HCT116 (cell line): ENCODE results near the gene NR4A1. TPM values are rescaled to one million over a fixed set of nuclear protein-coding genes. Genes with fewer than 3 reads are reported as not detected.

Experiments used
- ATAC-seq: fragments of 200-7000 bp; cut with Tn5 transposase; 2 replicates; pipeline ENCODE4 v1.9.1; 2020; ENCODE audit warnings: mild to moderate bottlenecking, moderate library complexity
- BruUV-seq: library from RNA; stranded (reverse); fragments of 400-500 nt; replicated peaks from 2 replicates; lab custom pipeline; 2021; lab: Mats Ljungman, UMichigan
- CTCF ChIA-PET: fragments of 300-600 bp; sonication (Branson Sonifier 250); formaldehyde crosslinking; loops from one replicate; lab custom pipeline; 2021; ENCODE audit warnings: antibody characterized with exemption; lab: Charles Lee
- POLR2A ChIA-PET: fragments of 300-600, 350-600 bp; sonication (Branson Sonifier 250); formaldehyde crosslinking; loops from one replicate; lab custom pipeline; 2021; ENCODE audit warnings: antibody characterized with exemption; lab: Charles Lee
- RAD21 ChIA-PET, 2 experiments: fragments of 300-600 bp; sonication (Branson Sonifier 250); formaldehyde crosslinking; loops; one replicate each; lab custom pipeline; 2023; ENCODE audit warnings: low total read pairs in 2 of 2; ENCODE audit not compliant: uncharacterized antibody in 2 of 2, unreplicated experiment in 2 of 2, low non-redundant PET in 1 of 2; lab: Charles Lee
- DNase-seq: peaks from one replicate; pipeline ENCODE4 v3.0.0-alpha.2; 2010; ENCODE audit warnings: low read depth, low spot score
- H2AFZ ChIP-seq: fragments of 200-600 bp; shearing (Covaris generic), sonication (generic); 2 replicates; pipeline ENCODE4 v1.6.1; 2017; ENCODE audit warnings: low read depth, mixed run types, mixed read lengths, antibody characterized with exemption, low read length; ENCODE audit not compliant: poor library complexity, severe bottlenecking
- H3K27ac ChIP-seq: 2 replicates; pipeline ENCODE4 v1.5.1; 2012; ENCODE audit warnings: low read depth, low read length
- H3K27me3 ChIP-seq: fragments of 200-600 bp; sonication (generic); 2 replicates; pipeline ENCODE4 v1.6.1; 2016; ENCODE audit warnings: mixed run types, low read length, mixed read lengths; ENCODE audit not compliant: insufficient read depth
- H3K36me3 ChIP-seq, 2 experiments: fragments of 200-500 bp in 1 of 2; fragments of 200-600 bp in 1 of 2; sonication (Bioruptor generic) in 1 of 2; sonication (generic) in 1 of 2; 2 replicates each; pipeline versions ENCODE4 v1.5.1 to v1.6.1; 2014 to 2016; ENCODE audit warnings: low read length in 2 of 2, inconsistent platforms in 1 of 2, mixed read lengths in 1 of 2, mixed run types in 1 of 2; ENCODE audit not compliant: insufficient read depth in 2 of 2, control insufficient read depth in 1 of 2
- H3K4me1 ChIP-seq, 2 experiments: fragments of 200-600 bp in 1 of 2; sonication (generic) in 1 of 2; 2 replicates each; pipeline versions ENCODE4 v1.5.1 to v1.6.1; 2012 to 2017; ENCODE audit warnings: low read length in 2 of 2, inconsistent platforms in 1 of 2, mild to moderate bottlenecking in 1 of 2, mixed read lengths in 1 of 2, mixed run types in 1 of 2, moderate library complexity in 1 of 2; ENCODE audit not compliant: insufficient read depth in 2 of 2, control insufficient read depth in 1 of 2
- H3K4me2 ChIP-seq: fragments of 200-600 bp; sonication (generic); 2 replicates; pipeline ENCODE4 v1.6.1; 2017; ENCODE audit warnings: mixed run types, low read length, mixed read lengths
- H3K4me3 ChIP-seq, 2 experiments: fragments of 200-600 bp in 1 of 2; sonication (generic) in 1 of 2; replicated peaks in 1 of 2; 2 replicates each; pipeline ENCODE4 v1.5.1; 2011 to 2016; ENCODE audit warnings: low read length in 2 of 2, control low read depth in 1 of 2, low read depth in 1 of 2, mild to moderate bottlenecking in 1 of 2, mixed read lengths in 1 of 2, mixed run types in 1 of 2
- H3K79me2 ChIP-seq: fragments of 200-600 bp; sonication (generic); 2 replicates; pipeline ENCODE4 v1.6.1; 2017; ENCODE audit warnings: mild to moderate bottlenecking, mixed run types, low read length, moderate library complexity, mixed read lengths; ENCODE audit not compliant: insufficient read depth
- H3K9ac ChIP-seq: fragments of 200-600 bp; sonication (generic); 2 replicates; pipeline ENCODE4 v1.6.1; 2016; ENCODE audit warnings: low read length, mixed read lengths
- H3K9me2 ChIP-seq: fragments of 200-600 bp; sonication (generic), shearing (Covaris generic); 2 replicates; pipeline ENCODE4 v1.6.1; 2017; ENCODE audit warnings: mixed run types, mild to moderate bottlenecking, moderate library complexity; ENCODE audit not compliant: insufficient read depth
- H3K9me3 ChIP-seq, 2 experiments: fragments of 200-500 bp in 1 of 2; fragments of 200-600 bp in 1 of 2; sonication (Bioruptor generic) in 1 of 2; sonication (generic) in 1 of 2; 2 replicates each; pipeline ENCODE4 v1.6.1; 2014 to 2017; ENCODE audit warnings: low read length in 2 of 2, mixed read lengths in 2 of 2, inconsistent platforms in 1 of 2, low read depth in 1 of 2, mild to moderate bottlenecking in 1 of 2, mixed run types in 1 of 2, moderate library complexity in 1 of 2; ENCODE audit not compliant: control insufficient read depth in 1 of 2, insufficient read depth in 1 of 2
- H4K20me1 ChIP-seq: fragments of 200-600 bp; sonication (generic), shearing (Covaris generic); 2 replicates; pipeline ENCODE4 v1.6.1; 2017; ENCODE audit warnings: mixed run types, mild to moderate bottlenecking, moderate library complexity; ENCODE audit not compliant: insufficient read depth
- CBX3 ChIP-seq: IDR thresholded peaks from 2 replicates; pipeline ENCODE4 v1.6.1; 2012; ENCODE audit warnings: low read depth
- CTCF ChIP-seq, 3 experiments: fragments of 200-600 bp in 1 of 3; sonication (generic) in 1 of 3; IDR thresholded peaks in 2 of 3; conservative IDR thresholded peaks in 1 of 3; 2 replicates each; pipeline ENCODE4 v1.5.1; 2012 to 2017; ENCODE audit warnings: low read depth in 2 of 3, low read length in 2 of 3, antibody characterized with exemption in 1 of 3, borderline replicate concordance in 1 of 3, control low read depth in 1 of 3, mild to moderate bottlenecking in 1 of 3, mixed read lengths in 1 of 3, mixed run types in 1 of 3, moderate library complexity in 1 of 3; ENCODE audit not compliant: insufficient read depth in 1 of 3
- EGR1 ChIP-seq: IDR thresholded peaks from 2 replicates; pipeline ENCODE4 v1.6.1; 2012; ENCODE audit warnings: low read depth
- ELF1 ChIP-seq: IDR thresholded peaks from 2 replicates; pipeline ENCODE4 v1.6.1; 2012; ENCODE audit warnings: low read depth, borderline replicate concordance
- EZH2 ChIP-seq: fragments of 200-600 bp; sonication (generic); IDR thresholded peaks from 2 replicates; pipeline ENCODE4 v1.6.1; 2017; ENCODE audit warnings: antibody characterized with exemption, mixed run types
- EZH2phosphoT487 ChIP-seq: fragments of 200-600 bp; IDR thresholded peaks from 2 replicates; pipeline ENCODE4 v1.6.1; 2018; ENCODE audit warnings: antibody characterized with exemption, borderline replicate concordance
- FOSL1 ChIP-seq: IDR thresholded peaks from 2 replicates; pipeline ENCODE4 v1.6.1; 2012; ENCODE audit warnings: low read depth
- JUND ChIP-seq: IDR thresholded peaks from 2 replicates; pipeline ENCODE4 v1.6.1; 2012
- MAX ChIP-seq: IDR thresholded peaks from 2 replicates; pipeline ENCODE4 v1.6.1; 2012
- POLR2A ChIP-seq: IDR thresholded peaks from 2 replicates; pipeline ENCODE4 v1.7.0; 2011; ENCODE audit warnings: borderline replicate concordance; ENCODE audit not compliant: insufficient read depth, insufficient read length; ENCODE audit errors: extremely low read depth
- POLR2AphosphoS5 ChIP-seq: IDR thresholded peaks from 2 replicates; pipeline ENCODE4 v1.6.1; 2011; ENCODE audit warnings: mild to moderate bottlenecking, low read depth, low read length, moderate library complexity
- SIN3A ChIP-seq: IDR thresholded peaks from 2 replicates; pipeline ENCODE4 v1.6.1; 2012; ENCODE audit warnings: low read depth
- SP1 ChIP-seq: IDR thresholded peaks from 2 replicates; pipeline ENCODE4 v1.6.1; 2012; ENCODE audit warnings: low read depth
- TCF7L2 ChIP-seq: IDR thresholded peaks from 2 replicates; pipeline ENCODE4 v1.7.0; 2011; ENCODE audit warnings: borderline replicate concordance, inconsistent platforms; ENCODE audit not compliant: insufficient read depth, insufficient read length; ENCODE audit errors: extremely low read depth
- YY1 ChIP-seq: IDR thresholded peaks from 2 replicates; pipeline ENCODE4 v1.6.1; 2011; ENCODE audit warnings: low read length, low read depth, moderate library complexity, mild to moderate bottlenecking; ENCODE audit not compliant: insufficient replicate concordance; ENCODE audit errors: extremely low read depth
- ZBTB33 ChIP-seq: IDR thresholded peaks from 2 replicates; pipeline ENCODE4 v1.6.1; 2011; ENCODE audit warnings: mild to moderate bottlenecking, low read length, moderate library complexity; ENCODE audit not compliant: insufficient replicate concordance; ENCODE audit errors: extremely low read depth
- ZFX ChIP-seq: fragments of 450-650 bp; IDR thresholded peaks from 2 replicates; pipeline ENCODE4 v1.6.1; 2017
- ZNF274 ChIP-seq: fragments of 200-500 bp; sonication (Bioruptor generic); IDR thresholded peaks from 2 replicates; pipeline ENCODE4 v1.6.1; 2014; ENCODE audit warnings: mild to moderate bottlenecking, low read depth, low read length, inconsistent platforms
- intact Hi-C: fragments of 100-400 bp; cut with micrococcal nuclease; formaldehyde crosslinking; loops from 2 replicates; pipeline ENCODE4 v1.10.0; 2022
- total RNA-seq: library from RNA; stranded (reverse); gene quantifications from one replicate; pipeline ENCODE4 v1.2.1, GENCODE V29; 2021; ENCODE audit not compliant: unreplicated experiment

The NR4A1 gene
- total RNA-seq, 1 experiment from 2014 or later: 35.3 TPM

GRCh38 chr12:52096332-52097044 lies 45.2 kb downstream of the NR4A1 start:
- no peak for TF ChIP-seq YY1
- no peak for TF ChIP-seq ZNF274
- TF ChIP-seq EGR1: no peak
- no peak for TF ChIP-seq MAX
- no peak for TF ChIP-seq ZBTB33
- no peak for TF ChIP-seq FOSL1
- no peak for TF ChIP-seq EZH2
- TF ChIP-seq JUND: no peak
- no peak for TF ChIP-seq POLR2A
- TF ChIP-seq EZH2phosphoT487: no peak
- TF ChIP-seq ELF1: no peak
- TF ChIP-seq SIN3A: no peak
- TF ChIP-seq CBX3: no peak
- TF ChIP-seq POLR2AphosphoS5: no peak
- no peak for TF ChIP-seq CTCF (IDR thresholded peaks at IDR 0.05 in 2 of 3, conservative IDR thresholded peaks at IDR 0.05 in 1 of 3; ENCODE audit: borderline replicate concordance in 1 of 3, insufficient read depth in 1 of 3, low read depth in 2 of 3, low read length in 2 of 3)
- TF ChIP-seq SP1: no peak
- no peak for TF ChIP-seq ZFX
- no peak for TF ChIP-seq TCF7L2
- Histone ChIP-seq H4K20me1 (no peaks in the 10 kb centered on the region), H3K9me3 (no peaks in the 10 kb centered on the region), H3K36me3 (no peaks in the 10 kb centered on the region), H3K9ac (no peak overlapping the region), H3K4me2 (no peak overlapping the region), H3K4me1 (peaks cover 7 to 10% of the 10 kb centered on the region in 2 experiments), H3K27me3 (peaks cover 8% of the 10 kb centered on the region), H3K4me3 (no peak overlapping the region), H3K79me2 (no peaks in the 10 kb centered on the region), H2AFZ (no peak overlapping the region), H3K9me2 (no peaks in the 10 kb centered on the region), H3K27ac (no peak overlapping the region)
- ChIA-PET CTCF (no interaction called here), RAD21 (no interaction called here), POLR2A (no interaction called here)
- DNase-seq: no peak
- intact Hi-C loops: no loop called here
- no peak for ATAC-seq
- BruUV-seq: no TSS peak
